Measurements from ENCODE around the gene IMMP2L.

IMMP2L gene

DNA sequence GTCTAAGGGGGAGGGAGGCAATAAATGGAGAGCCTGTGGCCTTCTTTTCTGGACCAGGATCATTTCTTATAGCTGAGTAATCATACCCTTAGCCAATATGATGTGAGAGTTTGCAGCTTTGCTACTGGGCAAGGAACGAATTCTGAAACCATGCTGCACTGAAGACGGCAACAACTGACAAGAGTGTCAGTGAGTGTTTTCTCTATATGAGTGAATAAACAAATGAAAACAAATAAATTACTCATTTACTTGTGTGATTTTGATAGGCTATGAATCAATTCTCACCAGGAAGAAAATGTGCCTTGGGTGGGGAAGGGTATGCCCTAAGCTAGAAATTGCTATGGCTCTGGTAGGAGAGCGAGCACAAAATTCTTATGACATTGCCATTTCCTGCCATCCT, 550.8 kb downstream of the IMMP2L start:
- no peak for DNase-seq (ENCODE audit: extremely low read depth, insufficient read length)
- H3K36me3 ChIP-seq (ENCODE audit: control insufficient read depth, insufficient read depth, low read length) = no peaks in the 10 kb centered on the region
- no peak overlapping the region for H3K4me3 ChIP-seq (replicated peaks; ENCODE audit: low read depth, low read length)
- TF ChIP-seq, protein P1, sequence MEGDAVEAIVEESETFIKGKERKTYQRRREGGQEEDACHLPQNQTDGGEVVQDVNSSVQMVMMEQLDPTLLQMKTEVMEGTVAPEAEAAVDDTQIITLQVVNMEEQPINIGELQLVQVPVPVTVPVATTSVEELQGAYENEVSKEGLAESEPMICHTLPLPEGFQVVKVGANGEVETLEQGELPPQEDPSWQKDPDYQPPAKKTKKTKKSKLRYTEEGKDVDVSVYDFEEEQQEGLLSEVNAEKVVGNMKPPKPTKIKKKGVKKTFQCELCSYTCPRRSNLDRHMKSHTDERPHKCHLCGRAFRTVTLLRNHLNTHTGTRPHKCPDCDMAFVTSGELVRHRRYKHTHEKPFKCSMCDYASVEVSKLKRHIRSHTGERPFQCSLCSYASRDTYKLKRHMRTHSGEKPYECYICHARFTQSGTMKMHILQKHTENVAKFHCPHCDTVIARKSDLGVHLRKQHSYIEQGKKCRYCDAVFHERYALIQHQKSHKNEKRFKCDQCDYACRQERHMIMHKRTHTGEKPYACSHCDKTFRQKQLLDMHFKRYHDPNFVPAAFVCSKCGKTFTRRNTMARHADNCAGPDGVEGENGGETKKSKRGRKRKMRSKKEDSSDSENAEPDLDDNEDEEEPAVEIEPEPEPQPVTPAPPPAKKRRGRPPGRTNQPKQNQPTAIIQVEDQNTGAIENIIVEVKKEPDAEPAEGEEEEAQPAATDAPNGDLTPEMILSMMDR (IDR thresholded peaks at IDR 0.05; ENCODE audit: insufficient read depth, low read length, poor library complexity, severe bottlenecking) = no peak
- H3K27me3 ChIP-seq (replicated peaks; ENCODE audit: control insufficient read depth, insufficient read depth, low read length) = no peaks in the 10 kb centered on the region

DNA sequence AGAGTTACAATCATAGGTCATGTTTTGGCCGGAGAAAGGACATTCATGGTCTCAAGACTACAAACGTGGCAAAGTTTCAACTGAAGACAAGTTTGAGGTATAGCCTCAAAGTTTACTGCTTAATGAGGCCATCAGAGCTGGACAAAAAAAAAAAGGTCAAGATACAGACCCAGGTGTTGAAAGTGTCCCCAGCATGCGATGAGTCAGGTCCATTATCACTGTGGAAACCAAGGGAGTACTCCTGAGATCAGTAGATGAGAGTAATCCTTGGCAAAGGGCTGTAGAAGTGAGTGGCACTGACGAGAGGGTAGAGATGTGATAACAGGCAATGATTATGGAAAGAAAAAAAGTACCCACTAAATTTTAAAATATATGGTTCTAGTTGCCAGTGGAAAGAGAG, 551.5 kb downstream of the IMMP2L start:
- H3K27me3 ChIP-seq (replicated peaks; ENCODE audit: control insufficient read depth, insufficient read depth, low read length) = no peaks in the 10 kb centered on the region
- no peak for DNase-seq (ENCODE audit: extremely low read depth, insufficient read length)
- no peaks in the 10 kb centered on the region for H3K36me3 ChIP-seq (ENCODE audit: control insufficient read depth, insufficient read depth, low read length)
- TF ChIP-seq, protein P1 (IDR thresholded peaks at IDR 0.05; ENCODE audit: insufficient read depth, low read length, poor library complexity, severe bottlenecking) = no peak
- no peak overlapping the region for H3K4me3 ChIP-seq (replicated peaks; ENCODE audit: low read depth, low read length)

DNA sequence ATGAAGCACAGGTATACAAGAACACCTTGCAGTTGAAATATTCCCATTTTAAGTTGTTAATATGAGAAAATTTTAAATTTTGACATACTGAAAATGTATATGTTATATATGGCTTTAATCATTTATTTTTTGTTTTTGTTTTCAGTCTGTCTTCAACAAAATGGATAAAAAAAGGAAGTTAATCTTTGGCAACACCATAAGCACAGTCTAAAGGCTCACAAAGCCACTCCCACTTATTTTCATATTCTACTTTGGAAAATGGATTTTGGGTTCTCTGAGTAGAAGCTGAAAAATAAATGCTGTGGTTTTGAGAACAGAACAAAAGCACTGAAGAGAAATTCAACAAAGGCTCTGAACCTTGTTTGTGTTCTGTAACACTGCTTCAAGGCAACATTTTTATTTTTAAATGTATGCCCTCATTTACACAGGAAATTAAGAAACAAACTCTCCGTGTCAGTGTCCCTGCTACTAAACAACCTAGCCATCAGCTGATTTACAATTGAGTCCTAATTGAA, 552.7 kb downstream of the IMMP2L start:
- TF ChIP-seq, protein P1 (IDR thresholded peaks at IDR 0.05; ENCODE audit: insufficient read depth, low read length, poor library complexity, severe bottlenecking) = no peak
- H3K36me3 ChIP-seq (ENCODE audit: control insufficient read depth, insufficient read depth, low read length) = no peaks in the 10 kb centered on the region
- no peak for DNase-seq (ENCODE audit: extremely low read depth, insufficient read length)
- H3K4me3 ChIP-seq (replicated peaks; ENCODE audit: low read depth, low read length) = no peak overlapping the region
- no peaks in the 10 kb centered on the region for H3K27me3 ChIP-seq (replicated peaks; ENCODE audit: control insufficient read depth, insufficient read depth, low read length)

GRCh38 chr7:111006691-111007090, 555.6 kb downstream of the IMMP2L start:
- DNase-seq (ENCODE audit: extremely low read depth, insufficient read length) = no peak
- TF ChIP-seq, protein P1 (IDR thresholded peaks at IDR 0.05; ENCODE audit: insufficient read depth, low read length, poor library complexity, severe bottlenecking) = no peak

GRCh38 chr7:111006040-111006439, 556.3 kb downstream of the IMMP2L start:
- H3K27me3 ChIP-seq (replicated peaks; ENCODE audit: control insufficient read depth, insufficient read depth, low read length) = no peaks in the 10 kb centered on the region
- no peak overlapping the region for H3K4me3 ChIP-seq (replicated peaks; ENCODE audit: low read depth, low read length)
- TF ChIP-seq, protein P1 (IDR thresholded peaks at IDR 0.05; ENCODE audit: insufficient read depth, low read length, poor library complexity, severe bottlenecking) = no peak
- no peak for DNase-seq (ENCODE audit: extremely low read depth, insufficient read length)
- no peaks in the 10 kb centered on the region for H3K36me3 ChIP-seq (ENCODE audit: control insufficient read depth, insufficient read depth, low read length)

More at GRCh38 chr7:111006691-111007090, 555.6 kb downstream of the IMMP2L start:
- H3K36me3 ChIP-seq (ENCODE audit: control insufficient read depth, insufficient read depth, low read length) = no peaks in the 10 kb centered on the region
- no peak overlapping the region for H3K4me3 ChIP-seq (replicated peaks; ENCODE audit: low read depth, low read length)
- H3K27me3 ChIP-seq (replicated peaks; ENCODE audit: control insufficient read depth, insufficient read depth, low read length) = no peaks in the 10 kb centered on the region

- H3K27me3 ChIP-seq (replicated peaks; ENCODE audit: control insufficient read depth, insufficient read depth, low read length) = no peaks in the 10 kb centered on the region
- TF ChIP-seq, protein P1 (IDR thresholded peaks at IDR 0.05; ENCODE audit: insufficient read depth, low read length, poor library complexity, severe bottlenecking) = no peak
- DNase-seq (ENCODE audit: extremely low read depth, insufficient read length) = no peak
- no peaks in the 10 kb centered on the region for H3K36me3 ChIP-seq (ENCODE audit: control insufficient read depth, insufficient read depth, low read length)
- no peak overlapping the region for H3K4me3 ChIP-seq (replicated peaks; ENCODE audit: low read depth, low read length)
Measured at GRCh38 chr7:111005445-111005844, 556.8 kb downstream of the IMMP2L start.

Measured in GM06990 (cell line).